Kasumi-1 (cell line): ENCODE data around the gene TNFSF13.
"Not testable (repeated sequence)": the region's sequence is repeated elsewhere in the genome, so short reads cannot be mapped to it uniquely, and the experiment has no call there.

Experiments used
- DNase-seq, 2 experiments: peaks; one replicate each; lab custom pipeline; 2025; lab: John Stamatoyannopoulos, UW

Gene TNFSF13

DNA sequence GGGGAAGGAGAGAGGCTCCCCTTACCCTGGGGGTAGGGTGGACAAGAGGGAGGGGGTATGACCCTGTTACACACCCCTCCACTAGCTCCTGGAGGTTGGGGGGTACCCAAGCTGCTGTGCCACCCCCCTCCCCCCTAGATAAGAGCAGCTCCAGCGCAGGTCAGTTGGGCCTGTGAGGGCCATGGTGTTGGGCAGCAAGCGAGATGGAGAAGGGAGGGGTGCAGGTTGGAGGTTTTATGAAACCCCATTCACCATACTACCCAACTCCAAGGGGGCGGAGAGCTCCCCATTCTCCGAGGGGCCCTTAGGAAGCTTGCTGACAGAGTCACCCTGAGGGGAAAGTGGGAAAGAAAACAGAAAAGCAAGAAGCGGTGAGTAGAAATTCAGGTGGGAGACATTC is 33.0 kb downstream of the TNFSF13 start:
- no peak for DNase-seq

DNA sequence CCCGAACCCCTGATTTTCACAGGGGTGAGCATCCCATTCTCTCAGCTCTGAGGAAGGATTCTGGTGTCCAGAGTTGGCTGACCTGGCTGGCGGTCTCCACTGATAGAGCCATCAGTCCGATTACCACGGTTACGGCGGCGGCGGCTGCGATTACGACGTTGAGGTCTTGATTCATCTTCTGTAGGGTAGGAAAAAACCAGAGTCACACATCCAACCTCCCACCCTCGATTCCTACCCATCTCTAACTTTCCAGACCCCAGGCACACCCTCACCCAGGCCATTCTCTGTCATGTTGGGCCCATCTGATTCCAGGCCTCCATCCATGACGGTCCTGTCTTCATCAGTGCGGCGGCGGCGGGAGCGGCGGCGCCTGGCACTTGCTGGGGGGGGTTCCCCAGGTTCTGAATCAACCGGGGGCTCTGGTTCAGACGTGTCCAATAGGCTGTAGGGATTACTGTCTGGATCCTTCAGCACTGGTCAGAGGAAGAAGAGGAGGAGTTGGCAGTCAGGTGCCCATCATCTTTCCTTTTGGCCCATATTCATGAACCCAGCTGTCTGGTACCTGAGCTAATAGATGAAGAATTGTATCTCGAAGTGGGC is 34.0 kb downstream of the TNFSF13 start:
- DNase-seq, result no peak

- no peak for DNase-seq
Measured at GRCh38 chr17:7593296-7593695, 34.7 kb downstream of the TNFSF13 start.

DNA sequence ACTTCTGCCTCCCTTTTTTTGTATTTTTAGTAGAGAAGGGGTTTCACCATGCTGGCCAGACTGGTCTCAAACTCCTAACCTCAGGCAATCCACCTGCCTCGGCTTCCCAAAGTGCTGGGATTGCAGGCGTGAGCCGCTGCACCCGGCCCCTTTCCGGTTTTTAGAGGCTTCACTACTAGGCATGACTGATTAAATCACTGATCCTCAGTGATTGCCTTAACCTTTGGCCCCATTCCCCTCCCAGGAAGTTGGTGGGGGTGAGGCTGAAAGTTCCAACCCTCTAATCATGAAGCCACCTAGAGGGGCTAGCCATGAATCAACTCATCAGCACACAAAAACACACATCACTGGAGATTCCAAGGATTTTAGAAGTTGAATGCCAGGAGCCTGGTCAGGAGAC is 39.0 kb downstream of the TNFSF13 start:
- DNase-seq, result not testable (repeated sequence)

- DNase-seq, result no peak
Measured at GRCh38 chr17:7606280-7606679, 47.7 kb downstream of the TNFSF13 start.

DNA sequence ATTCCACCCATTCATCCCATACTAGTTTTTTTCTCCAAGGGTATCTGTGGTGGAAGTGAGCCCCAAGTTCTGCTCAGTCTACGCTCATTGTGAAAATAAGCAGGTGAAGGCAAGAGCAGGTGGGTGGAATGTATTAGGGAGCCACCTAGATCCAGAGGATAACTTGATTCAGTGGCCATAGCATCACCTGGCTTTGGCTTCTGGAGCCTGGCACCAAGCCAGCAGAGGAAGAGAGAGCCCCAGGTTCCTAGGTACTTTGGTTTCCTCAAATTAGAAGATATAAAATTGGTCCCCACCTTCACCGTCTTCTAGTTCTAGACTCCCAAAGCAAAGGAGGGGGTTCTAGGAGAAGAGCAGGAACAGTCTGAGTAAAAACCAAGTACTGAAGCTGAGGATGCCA is 52.1 kb downstream of the TNFSF13 start:
- DNase-seq, result no peak
